GM19395 (cell line): Measurements from ENCODE around the gene B3GNT7.
"Not testable (repeated sequence)": the region's sequence is repeated elsewhere in the genome, so short reads cannot be mapped to it uniquely, and the experiment has no call there.

Experiments used
- ATAC-seq: cut with Tn5 transposase; IDR thresholded peaks from one replicate; pipeline ENCODE4 v1.9.1; 2021; ENCODE audit warnings: mild to moderate bottlenecking, moderate library complexity; ENCODE audit not compliant: unreplicated experiment

The B3GNT7 gene

DNA sequence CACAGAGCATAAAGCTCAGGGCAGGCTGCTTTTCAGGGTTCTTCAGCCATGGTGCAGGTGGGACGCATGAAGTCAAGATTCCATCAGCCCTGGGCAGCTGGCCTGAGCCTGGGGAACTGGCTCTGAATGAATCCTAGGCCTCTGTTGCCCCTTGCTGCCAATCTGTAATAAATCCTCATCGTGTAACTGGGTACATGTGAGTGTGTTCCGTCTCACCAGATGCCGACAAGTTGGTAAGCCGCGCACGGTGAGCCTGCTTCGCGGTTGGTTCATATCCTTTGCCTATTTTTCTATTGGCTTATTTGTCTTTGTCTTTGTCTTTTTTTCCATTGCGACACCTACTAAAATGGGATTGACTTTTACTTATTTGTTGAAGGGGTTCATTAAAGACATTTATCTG lies 27.7 kb downstream of the B3GNT7 start:
- no peak for ATAC-seq

DNA sequence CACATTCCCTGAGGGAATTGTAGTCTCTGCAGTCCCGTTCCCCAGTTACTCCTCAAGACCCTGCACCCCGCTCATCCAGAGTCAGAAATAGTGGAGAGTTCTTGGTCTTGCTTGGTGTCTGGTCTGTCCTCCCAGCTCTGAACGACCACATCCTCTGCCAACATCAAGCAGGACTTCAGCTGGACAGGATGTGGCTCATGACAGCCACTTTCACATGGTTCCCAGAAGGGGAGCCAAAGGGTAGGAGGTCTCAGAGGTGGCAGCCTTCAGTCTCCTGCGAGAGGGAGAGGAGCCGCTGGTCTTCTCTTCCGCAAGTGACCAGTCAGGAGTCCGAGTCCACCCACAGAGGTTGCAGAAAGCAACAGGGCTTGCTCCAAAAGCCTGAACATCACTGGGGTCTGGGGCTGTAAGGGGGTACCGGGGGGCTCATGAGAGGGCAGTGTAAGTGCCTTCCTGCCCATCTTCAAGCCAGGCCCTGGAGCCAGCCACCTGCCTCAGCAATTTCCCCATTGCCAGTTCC lies 29.8 kb downstream of the B3GNT7 start:
- no peak for ATAC-seq

DNA sequence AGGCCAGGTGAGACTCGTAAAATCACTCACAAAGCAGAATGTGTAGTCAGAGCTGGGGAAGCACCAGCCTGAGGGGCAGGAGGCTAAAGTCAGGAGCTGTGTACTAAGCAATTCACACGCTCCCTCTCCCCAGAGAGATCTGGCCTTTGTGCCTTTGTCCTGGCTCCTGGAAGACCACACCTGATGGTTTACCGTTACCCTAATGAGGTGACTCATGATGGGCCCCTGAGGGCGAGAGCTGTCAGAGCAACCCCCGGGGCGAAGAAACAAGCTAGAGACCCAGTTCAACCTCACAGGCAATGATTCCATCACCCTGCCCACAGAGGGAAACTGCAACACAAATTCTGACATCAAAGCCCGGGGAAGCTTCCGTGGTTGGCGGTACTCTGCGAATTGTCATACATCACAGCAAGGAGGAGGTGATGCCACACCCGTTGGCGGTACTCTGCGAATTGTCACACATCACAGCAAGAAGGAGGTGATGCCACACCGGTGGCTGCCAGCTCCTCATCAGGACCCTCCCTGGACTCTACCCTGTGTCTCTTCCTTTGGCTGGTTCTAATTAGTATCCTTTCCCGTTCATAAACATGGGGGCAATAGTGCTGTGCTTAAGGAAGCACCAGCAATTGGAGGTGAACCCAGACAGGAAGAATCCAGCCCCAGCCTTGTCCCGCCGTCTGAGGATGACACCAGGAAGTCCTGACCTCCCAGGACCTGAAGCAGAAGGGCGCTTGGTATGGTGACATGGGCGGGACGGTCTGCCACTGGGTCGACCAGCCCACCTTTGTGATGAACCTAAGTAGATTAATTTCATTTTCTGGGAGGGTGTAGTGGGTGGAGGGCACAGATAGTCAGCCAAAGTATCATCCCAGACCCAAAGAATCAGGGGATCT lies 30.5 kb downstream of the B3GNT7 start:
- no peak for ATAC-seq

DNA sequence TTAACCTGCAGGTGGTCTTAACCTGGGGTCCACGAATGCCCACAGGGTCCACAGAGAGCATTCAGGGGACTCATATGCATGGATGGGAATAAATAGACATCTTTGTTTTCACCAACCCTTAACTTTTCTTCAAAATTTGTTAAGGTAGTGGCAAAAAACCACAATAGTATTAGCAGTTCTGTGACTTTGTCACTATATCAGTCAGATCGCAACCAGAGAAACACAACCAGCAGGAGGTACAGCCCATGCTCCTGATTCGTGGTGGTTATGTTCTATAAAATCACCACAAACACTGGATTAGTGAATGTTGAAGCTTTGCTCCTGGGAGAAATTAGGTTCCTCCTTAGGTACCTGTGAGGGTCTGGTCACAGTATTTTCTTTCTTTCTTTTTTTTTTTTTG lies 31.6 kb downstream of the B3GNT7 start:
- no peak for ATAC-seq

DNA sequence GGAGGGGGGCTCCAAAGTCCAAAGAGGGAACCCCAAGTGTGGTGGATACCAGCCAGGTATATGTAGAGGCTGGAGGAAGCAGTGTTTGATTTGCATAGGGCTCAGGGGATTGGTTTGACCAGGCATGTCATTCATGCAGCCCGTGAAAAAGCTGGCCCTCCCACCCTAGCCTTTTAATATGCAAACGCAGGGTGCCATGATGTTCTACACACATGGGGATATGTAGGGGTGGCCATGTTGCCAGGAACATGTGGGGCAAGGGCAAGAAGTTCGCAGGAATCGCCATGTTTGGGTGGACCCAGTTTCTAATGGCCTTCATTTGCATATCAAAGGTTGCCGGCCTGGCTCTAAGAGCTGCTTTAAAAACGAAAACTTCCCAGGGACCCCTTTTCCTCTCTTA lies 33.6 kb downstream of the B3GNT7 start:
- no peak for ATAC-seq

DNA sequence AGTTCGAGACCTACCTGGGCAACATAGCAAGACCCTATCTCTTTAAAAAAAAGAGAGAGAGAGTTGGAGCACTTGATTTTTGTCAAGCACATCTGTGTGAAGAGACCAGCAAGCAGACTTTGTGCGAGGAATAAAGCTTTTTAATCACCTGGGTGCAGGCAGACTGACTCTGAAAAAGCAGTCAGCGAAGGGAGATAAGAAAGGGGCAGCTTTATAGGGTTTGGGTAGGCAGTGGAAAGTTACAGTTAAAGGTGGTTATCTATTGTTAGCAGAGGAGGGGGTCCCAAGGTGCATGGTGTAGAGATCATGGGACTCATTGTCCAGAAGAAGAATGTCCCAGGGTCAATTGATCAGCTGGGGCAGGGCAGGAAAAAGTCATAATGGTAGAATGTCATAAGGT lies 34.4 kb downstream of the B3GNT7 start:
- ATAC-seq: no peak

DNA sequence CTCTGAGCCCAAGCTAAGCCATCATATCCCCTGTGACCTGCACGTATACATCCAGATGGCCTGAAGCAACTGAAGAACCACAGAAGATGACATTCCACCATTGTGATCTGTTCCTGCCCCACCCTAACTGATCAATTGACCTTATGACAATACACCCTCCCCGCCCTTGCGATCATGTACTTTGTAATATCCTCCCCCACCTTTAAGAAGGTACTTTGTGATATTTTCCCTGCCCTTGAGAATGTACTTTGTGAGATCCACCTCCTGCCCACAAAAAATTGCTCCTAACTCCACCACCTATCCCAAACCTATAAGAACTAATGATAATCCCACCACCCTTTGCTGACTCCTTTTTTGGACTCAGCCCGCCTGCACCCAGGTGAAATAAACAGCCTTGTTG lies 34.9 kb downstream of the B3GNT7 start:
- not testable (repeated sequence) for ATAC-seq

DNA sequence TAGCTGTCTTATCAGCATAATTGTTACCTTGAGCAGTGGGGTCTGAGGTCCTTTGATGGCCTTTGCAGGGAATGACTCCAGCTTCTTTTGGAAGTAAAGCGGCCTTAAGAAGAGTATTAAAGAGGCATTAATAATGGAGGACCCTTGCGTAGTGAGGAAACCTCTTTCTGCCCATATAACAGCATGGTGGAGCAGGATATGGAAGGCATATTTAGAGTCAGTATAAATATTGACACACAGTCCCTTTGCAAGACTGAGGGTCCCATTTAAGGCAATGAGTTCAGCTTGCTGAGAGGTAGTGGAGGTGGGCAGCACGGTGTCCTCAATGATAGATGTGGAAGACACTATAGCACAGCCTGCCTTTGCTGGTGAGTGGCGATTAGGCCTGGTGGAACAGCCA lies 36.1 kb downstream of the B3GNT7 start:
- ATAC-seq: no peak

DNA sequence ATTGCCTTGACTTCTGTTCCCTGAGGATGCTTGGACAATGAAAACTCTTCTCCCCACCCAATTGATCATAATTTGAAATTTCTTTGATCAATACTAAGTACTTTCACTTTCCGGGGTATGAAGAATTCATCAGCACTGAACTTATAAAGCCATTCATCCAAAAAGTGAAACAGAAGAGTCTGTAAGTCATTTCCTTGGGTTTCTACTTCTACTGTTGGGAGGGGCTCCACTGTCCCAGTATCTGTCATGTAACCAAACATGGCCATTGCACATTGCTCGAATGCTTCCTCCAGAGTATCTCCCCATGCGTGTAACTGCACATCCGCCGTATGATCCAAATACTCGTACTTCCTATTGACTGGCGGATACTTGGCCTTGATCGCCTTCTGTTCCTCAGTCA lies 38.5 kb downstream of the B3GNT7 start:
- ATAC-seq: no peak

DNA sequence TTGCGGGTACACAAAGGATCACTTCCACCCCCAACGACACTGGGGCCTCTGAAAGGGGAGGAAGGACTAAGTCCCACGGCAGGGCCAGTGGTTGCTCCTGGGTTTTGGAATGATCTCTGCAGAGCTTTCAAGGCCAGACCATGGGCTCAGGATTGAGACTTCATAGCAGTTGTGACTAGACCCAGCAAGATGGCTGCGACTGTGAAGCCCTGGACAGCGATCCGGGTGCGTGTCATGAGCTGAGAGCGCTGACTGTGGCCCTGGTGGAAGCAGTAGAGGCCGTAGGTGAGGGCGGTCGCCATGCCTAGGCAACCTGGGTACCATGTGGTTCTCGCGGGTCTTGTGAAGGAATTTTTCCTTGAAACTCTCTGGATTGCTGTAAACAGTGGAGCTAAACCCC lies 41.4 kb downstream of the B3GNT7 start:
- no peak for ATAC-seq

DNA sequence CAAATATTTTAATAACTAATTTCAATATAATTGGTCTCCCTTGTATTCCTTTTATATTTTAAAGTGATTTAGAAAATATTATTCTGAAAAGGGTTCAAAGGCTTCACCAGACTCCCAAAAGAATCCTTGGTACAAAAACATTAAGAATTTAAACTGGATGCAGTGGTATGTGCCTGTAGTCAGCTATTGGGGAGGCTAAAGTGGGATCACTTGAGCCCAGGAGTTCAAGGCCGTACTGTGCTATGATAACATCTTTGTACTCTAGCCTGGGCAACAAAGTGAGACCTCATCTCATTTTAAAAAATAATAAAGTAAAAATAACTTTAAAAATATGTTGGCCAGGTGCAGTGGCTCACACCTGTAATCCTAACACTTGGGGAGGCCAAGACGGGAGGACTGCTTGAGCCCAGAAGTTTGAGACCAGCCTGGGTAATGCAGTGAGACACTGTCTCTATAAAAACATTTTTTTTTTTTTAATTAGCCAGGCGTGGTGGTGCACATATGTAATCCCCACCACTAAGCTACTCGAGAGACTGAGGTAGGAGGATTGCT lies 54.1 kb downstream of the B3GNT7 start:
- ATAC-seq: no peak

DNA sequence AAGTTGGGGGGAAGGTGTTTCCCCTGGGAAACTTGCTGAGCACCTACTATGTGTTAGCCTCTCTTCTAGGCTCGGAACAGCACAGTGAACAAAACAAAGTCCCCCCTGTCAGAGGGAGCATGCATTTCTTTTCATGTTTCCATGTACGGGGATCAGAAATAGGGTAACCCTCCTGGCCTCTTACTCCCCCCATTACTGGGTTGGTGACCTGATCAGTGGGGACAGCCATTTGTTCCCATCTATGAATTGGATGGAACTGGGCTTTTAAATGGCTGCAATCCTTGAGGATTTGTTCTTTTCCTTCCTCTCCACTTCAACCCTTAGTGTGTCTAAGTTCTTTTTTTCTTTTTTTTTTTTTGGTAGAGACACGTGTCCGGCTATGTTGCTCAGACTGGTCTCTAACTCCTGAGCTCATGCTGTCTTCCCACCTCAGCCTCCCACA lies 55.1 kb downstream of the B3GNT7 start:
- ATAC-seq: no peak
